ENCODE measurements around the gene JAKMIP1.

DNA sequence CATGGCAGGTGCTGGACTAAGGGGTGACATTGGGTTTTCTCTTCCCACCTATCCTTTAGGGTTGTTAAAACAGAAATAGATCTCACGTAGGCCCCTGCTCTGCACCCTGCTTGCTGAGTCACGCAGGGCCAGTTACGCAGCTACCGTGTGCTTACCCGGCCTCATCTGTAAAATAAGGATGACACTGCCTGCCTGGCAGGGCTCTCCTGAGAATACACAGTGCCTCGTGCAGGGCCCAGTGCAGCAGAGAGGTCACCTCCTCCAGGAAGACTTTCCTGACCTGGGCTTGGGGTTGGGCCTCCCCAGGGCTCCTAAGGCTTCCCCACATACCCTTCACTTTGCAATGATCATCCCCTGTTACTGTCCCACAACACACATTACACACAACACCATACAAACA is 33.6 kb upstream of the JAKMIP1 start:
- no peak for TF ChIP-seq POLR2A (IDR thresholded peaks at IDR 0.05; ENCODE audit: low read depth, low read length)
- TF ChIP-seq POLR2AphosphoS5 (IDR thresholded peaks at IDR 0.05; ENCODE audit: low read depth, low read length), result no peak
- no peak for TF ChIP-seq PAX5 (IDR thresholded peaks at IDR 0.05; ENCODE audit: insufficient read depth, low read length, severe bottlenecking)
- no peak for TF ChIP-seq TAF1 (IDR thresholded peaks at IDR 0.05; ENCODE audit: low read depth, low read length)
